ENCODE results near the gene FKBP1C.
"Not testable (repeated sequence)": the region's sequence is repeated elsewhere in the genome, so short reads cannot be mapped to it uniquely, and the experiment has no call there.

Gene FKBP1C

DNA sequence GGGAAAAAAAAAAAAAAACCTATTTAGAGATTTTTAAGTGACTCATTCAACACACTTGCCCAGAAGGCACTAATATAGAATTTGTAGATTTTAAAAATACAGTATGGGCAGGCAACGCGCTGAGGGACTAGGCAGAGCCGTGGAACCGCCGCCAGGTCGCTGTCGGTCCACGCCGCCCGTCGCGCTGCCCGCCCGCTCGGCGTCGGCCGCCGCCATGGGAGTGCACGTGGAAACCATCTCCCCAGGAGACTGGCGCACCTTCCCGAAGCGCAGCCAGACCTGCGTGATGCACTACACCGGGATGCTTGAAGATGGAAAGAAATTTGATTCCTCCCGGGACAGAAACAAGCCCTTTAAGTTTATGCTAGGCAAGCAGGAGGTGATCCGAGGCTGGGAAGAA is at the start of gene FKBP1C:
Gene FKBP1C, plus strand, starts transcription at position 127 of the 400 bp plus-strand sequence.
- not testable (repeated sequence) for DNase-seq (ENCODE audit: low spot score)

DNA sequence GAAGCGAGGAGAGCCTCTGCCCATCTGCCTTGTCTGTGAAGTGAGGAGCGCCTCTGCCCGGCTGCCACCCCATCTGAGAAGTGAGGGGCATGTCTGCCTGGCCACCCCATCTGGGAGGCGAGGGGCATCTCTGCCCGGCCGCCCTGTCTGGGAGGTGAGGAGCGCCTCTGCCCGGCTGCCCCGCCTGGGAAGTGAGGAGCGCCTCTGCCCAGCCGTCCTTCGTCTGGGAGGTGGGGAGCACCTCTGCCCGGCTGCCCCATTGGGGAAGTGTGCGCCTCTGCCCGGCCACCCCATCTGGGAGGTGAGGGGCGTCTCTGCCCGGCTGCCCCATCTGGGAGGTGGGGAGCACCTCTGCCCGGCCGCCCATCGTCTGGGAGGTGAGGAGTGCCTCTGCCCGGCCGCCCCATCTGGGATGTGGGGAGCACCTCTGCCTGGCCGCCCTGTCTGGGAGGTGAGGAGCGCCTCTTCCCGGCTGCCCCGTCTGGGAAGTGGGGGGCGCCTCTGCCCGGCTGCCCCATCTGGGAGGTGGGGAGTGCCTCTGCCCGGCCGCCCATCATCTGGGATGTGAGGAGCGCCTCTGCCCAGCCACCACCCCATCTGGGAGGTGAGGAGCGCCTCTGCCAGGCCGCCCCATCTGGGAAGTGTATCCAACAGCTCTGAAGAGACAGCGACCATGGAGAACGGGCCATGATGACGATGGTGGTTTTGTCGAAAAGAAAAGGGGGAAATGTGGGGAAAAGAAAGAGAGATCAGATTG is 47.0 kb upstream of the FKBP1C start:
- not testable (repeated sequence) for DNase-seq (ENCODE audit: low spot score)

DNA sequence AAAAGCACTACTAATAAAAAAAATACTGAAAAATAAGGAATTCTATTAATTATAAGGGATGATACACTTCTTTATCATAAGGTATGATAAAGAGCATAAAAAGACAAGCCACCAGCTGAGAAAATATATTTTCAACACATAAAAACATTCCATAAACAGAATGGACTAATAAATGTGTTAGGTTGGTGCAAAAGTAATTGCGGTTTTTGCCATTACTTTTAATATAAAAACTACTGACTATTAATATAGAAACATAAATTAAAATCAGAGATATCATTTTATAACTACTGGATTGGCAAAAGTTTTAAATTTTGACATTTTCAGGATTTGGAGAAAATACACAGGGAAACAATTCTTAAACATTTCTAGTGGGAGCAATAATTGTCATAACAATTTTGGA is 37.1 kb upstream of the FKBP1C start:
- no peak for DNase-seq (ENCODE audit: low spot score)

DNA sequence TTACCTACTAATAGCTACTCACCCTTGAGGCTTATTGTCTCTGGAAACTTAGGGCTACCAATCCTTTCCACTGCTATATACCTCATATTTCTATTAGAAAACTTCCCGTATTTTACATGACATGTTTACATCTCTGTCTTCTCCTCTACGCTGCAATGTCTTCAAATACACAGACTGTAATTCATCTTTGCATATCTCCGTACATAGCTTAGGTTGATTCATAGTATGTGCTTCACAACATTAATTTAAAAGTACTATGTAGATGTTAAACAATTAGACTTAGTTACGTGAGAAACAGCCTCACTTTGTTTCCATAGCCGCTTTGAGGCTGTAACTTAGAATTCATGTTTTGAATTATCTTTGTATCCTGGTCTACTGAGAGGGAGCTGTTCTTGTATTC is 35.1 kb upstream of the FKBP1C start:
- DNase-seq (ENCODE audit: low spot score), result no peak

DNA sequence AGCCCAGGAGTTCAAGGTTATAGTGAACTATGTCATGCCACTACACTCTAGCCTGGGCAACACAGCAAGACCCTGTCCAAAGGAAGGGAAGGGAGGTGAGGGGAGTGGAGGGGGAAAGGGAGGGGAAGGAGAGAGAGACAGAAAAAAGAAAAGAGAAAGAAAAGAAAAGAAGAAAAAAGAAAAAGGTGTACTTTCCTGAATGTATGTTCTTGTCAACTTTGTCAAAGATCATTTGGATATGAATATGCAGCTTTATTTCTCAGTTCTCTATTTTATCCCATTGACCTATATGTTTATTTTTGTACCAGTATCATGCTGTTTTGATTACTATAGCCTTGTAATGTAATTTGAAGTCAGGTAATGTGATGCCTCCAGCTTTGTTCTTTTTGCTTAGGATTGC is 30.9 kb upstream of the FKBP1C start:
- DNase-seq (ENCODE audit: low spot score), result no peak

DNA sequence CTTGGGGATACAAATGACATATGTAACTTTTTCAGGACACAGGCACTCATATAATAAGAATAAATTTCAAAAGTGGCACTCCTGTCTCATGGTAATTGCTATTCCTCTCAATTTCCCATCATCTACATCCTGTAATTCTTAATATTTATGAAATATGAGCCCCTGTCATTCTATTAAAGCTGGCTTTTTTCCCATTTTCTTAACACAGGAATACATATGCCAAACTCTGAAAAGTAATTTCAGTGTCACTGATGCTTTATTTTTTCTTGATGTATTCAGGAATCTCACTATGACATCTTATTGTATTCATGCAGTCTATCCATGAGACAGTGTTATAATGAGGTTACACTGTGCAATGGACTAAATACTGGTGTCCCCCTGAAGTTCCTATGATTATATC is 24.3 kb upstream of the FKBP1C start:
- DNase-seq (ENCODE audit: low spot score), result no peak

DNA sequence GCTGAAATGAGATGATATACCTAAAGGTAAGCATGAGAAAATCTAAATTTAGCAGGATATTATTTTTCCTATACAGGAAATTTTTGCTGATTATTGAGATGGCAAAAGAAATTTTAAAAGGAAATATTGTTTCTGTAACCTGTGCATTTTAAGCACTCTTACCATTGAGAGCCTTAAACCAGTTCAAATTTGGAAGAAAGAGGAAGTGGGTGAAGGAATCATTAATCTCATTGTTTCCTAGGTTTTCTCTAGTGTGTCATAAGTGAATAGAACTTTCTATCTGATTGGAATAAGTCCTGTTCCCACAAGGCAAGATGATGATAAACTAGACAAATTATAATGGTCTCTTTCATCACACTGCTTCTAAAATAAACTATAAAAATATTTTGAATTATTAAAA is 22.4 kb upstream of the FKBP1C start:
- DNase-seq (ENCODE audit: low spot score), result no peak

DNA sequence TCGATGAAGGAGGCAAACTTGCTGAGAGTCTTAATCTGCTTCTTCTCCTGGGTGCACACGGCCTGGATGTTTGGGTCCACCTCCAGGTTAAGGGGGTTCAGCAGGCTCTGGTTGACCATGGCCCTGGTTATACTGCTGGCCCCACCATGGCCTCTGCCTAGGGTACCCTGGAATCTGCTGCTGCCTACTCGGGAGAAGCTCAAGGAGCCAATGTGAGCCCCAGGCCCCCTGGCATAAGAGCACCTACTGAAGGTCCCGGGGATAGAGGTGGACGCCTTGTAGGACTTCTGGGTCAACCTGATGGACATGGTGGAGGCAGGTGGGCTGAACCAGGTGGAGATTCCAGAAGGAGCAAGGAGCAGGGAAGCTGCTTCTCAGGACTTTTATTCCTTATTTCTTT is 17.9 kb upstream of the FKBP1C start:
- no peak for DNase-seq (ENCODE audit: low spot score)

DNA sequence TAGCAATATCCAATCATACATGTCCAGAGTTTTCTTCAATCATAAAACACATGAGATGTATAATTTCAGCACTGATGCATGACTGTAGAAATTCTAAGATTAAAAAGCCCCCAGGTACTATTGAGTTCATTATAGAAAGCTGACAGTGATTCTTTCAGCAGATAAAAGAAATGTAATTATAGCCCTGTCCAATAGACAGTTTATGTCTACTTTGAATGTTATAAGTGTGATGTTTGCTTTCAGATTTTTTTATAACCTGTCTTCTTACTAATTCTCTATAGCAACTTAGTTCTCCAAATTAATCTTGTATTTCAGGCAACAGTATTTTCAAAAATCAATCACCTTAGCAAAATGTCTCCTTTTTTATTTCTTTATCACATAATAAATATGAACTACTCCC is 13.5 kb upstream of the FKBP1C start:
- DNase-seq (ENCODE audit: low spot score), result no peak

DNA sequence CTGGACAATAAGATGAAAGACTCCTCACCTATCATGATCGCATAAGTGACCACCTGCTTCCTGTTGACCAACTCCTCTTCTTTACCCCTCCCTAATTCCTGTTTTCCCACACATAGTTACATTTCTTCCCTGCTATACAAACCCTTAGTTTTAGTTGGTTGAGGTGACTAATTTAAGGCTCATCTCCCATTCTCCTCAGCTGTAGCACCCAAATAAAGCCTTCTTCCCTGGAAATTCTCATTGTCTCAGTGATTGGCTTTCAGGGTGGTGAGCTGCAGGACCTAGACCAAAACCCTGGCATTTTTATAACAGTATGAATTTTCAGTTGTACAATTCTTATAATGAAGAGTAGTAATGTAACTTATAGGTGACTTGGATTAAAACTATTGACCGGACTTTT is 2.1 kb downstream of the FKBP1C start:
- DNase-seq (ENCODE audit: low spot score), result no peak

DNA sequence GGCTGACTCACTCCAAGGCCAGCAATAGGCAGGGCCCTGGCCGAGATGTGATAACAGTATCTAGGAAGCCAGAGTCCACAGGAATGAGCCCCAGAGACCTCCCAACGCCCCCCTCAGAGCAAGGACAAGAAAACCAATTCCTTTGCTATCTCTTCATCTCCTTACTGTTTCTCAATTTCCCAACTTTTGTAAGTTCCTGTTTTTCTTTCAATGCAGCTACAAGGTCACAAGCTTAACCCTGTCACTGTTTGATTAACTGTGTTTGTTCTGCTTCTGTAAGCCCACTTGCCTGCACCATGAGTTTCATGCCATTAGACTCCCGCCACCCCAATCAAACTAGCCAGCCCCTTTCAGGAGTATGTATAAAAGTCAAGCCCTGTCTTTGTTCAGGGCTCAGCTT is 3.5 kb downstream of the FKBP1C start:
- DNase-seq (ENCODE audit: low spot score), result no peak

DNA sequence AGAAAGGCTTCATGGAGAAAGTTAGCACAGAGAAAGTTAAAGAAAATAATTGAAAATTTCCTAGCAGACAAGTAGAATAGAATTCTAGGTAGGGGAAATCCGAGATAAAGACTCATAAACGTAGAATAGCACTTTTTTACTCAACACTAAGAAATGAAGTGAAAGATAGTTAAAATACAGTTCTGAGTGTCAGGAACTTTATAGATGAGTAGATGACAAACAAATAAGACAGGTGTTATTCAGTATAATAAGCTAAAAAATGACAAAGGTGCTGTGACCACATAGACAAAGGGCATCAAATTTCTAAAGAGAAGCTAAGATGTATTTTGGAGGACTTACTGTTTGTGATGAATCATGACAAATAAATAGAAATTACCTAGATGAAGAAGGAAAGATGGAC is 12.9 kb downstream of the FKBP1C start:
- DNase-seq (ENCODE audit: low spot score), result no peak

DNA sequence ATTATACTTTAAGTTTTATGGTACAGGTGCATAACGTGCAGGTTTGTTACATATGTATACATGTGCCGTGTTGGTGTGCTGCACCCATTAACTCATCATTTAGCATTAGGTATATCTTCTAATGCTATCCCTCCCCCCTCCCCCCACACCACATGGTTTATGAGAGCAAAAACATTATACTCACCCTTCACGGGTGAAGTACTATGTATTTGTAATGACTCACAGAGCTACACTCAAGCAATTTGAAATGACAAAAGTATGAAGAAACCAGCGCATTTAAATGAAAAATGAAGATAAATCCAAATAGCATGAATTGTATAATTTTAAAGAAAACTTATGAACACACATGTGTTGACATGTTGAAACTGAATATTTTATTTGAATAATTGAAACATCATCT is 14.7 kb downstream of the FKBP1C start:
- not testable (repeated sequence) for DNase-seq (ENCODE audit: low spot score)

DNA sequence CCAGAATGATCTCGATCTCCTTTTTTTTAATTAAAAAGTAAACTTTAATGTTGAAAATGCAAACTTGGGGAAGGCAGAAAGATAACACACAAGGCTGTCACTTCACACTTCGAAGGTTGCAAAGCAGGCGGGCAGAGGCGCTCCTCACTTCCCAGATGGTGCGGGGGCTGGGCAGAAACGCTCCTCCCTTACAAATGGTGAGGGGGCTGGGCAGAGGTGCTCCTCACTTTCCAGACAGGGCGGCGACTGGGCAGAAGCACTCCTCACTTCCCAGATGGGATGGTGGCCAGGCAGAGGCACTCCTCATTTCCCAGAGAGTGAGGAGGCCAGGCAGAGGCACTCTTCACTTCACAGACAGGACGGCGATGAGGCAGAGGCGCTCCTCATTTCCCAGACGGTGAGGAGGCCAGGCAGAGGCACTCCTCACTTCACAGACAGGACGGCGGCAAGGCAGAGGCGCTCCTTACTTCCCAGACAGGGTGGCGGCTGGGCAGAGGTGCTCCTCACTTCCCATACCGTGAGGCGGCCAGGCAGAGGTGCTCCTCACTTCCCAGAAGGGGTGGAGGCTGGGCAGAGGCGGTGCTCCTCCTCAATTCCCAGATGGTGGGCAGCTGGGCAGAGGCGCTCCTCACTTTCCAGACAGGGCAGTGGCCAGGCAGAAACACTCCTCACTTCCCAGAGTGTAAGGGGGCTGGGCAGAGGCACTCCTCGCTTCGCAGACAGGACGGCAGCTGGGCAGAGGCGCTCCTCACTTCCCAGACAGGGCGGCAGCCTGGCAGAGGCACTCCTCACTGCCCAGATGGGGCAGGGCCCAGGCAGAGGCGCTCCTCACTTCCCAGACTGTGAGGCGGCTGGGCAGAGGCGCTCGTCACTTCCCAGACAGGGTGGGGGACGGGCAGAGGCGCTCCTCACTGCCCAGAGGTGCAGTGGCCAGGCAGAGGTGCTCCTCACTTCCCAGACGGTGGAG is 16.9 kb downstream of the FKBP1C start:
- not testable (repeated sequence) for DNase-seq (ENCODE audit: low spot score)

DNA sequence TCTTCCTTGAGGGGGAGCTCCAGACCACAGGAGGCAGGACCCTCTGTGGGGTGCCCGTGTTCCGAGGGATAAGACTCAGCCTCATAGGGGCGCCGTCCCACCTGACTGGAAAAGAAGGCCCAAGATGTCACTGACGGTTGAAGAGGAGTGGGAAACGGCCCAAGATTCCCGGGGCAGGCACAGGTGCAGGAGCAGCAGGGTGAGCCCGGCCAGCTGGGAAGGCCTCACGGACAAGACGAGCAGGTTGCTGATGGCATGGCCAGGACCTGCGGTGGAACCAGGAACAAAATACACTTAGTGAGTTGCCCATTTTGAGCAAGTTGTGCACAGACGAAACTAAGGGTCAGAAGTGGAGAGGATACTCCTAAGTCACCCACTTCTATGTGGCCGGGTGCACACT is 18.8 kb downstream of the FKBP1C start:
- not testable (repeated sequence) for DNase-seq (ENCODE audit: low spot score)

DNA sequence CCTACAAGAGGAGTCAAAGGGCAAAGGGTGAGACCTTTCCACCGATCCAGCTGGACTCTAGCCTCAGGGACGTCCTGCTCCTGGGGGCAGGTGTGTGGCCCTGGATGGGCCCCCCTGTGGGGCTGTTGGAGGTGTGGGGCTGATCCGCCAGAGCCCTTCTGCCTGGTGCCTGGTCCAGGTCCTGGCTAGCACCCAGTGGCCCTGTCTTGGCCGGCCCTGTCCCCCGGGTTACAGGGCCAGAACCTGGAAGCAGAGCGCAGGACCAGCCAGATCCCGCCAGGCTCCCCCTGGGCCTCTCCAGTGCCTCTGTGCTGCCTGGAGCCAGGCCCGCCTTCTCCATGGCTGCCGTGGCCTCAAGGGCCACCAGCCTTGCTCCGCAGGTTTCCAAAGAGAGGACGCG is 19.2 kb downstream of the FKBP1C start:
- DNase-seq (ENCODE audit: low spot score), result not testable (repeated sequence)

DNA sequence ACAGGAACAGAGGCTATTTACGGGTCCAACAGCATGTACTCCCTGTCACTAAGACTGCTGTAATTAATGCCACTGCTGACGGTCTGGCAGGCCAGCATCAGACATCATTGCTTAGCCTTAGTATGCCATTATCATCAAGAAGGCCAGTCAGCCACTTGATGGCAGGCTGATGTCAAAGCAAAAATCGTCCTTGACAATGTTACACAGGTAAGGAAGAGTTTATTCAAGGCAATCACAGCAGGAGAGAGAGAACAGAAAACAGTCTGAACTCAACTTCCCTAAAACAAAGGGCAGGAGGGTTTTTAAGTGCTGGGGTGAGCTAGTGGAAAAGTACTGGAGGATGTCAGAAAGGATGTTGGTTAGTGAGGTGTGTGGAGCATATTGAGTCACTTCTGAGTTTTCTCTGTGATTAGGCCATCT is 25.1 kb downstream of the FKBP1C start:
- DNase-seq (ENCODE audit: low spot score), result no peak

DNA sequence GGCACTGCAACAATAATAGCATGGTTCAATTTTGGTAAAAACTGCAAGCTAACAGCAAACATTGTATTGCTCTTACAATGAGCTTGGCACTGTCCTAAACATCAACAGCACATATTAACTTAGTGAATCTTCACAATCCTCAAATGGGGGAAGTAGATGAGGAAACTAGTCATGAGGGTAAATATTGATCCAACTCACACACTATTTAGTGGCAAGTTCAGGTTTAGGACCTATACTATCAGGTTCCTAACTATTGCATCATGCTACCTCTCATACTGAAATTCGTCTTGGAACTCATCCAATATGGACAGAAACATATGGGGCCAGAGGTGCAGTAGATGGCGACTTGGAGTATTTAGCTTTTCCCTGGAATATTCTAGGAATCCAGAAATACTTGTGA is 34.2 kb downstream of the FKBP1C start:
- no peak for DNase-seq (ENCODE audit: low spot score)

DNA sequence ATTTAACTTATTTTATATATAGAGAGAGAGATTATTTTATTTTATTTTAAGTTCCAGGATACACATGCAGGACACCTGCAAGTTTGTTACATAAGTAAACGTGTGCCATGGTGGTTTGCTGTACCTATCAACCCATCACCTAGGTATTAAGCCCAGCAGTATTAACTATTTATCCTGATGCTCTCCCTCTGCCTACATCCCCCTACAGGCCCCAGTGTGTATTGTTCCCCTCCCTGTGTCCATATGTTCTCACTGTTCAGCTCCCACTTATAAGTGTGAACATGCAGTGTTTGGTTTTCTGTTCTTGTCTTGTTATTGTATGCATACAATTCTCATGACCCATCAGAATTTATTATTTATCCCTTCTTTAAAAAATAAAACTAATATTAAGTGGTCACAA is 34.6 kb downstream of the FKBP1C start:
- no peak for DNase-seq (ENCODE audit: low spot score)

DNA sequence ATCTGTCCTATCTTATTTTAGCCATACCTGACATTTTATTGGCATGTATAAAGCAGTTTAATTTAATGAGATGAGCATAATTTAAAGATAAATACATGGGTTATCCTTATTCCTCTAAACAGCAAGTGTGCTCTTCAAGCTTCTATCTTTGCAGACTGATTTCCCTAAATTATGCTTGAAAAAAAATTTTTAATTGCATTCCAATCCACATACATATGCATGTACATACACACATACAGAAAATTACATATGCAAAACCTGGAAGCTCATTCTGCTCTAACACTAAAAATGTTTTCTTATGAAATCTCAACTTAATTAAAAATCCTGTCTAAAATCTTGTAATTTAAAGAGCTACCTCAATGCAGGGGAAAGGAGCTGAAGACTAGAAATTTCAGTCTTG is 35.3 kb downstream of the FKBP1C start:
- DNase-seq (ENCODE audit: low spot score), result no peak

DNA sequence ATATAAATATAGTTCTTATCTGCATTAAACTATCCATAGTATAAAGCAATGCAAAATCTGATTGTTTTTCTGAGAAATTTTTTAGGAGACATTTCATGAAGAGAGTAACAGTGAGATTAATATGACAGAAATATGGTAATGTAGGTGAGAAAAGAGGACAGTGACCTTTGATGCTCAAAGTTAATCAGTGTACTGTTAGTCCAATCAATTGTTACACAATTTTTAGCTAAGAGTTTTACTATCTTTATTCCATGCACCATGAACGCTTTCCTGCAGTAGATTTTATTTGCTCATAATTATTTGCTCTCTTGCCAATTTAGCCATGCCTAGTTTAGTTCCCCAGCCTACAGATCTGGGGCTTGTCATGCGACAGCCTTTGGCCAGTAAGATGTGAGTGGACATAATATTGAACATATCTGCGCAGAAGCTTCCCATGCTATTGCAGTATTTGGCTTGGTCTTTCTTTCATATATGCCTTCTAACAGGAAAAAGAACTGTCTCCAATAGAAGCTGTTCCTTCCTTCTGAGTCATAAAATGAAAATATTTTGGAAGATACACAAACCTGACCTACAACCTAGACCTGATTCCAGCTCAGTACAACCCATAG is 38.7 kb downstream of the FKBP1C start:
- no peak for DNase-seq (ENCODE audit: low spot score)

DNA sequence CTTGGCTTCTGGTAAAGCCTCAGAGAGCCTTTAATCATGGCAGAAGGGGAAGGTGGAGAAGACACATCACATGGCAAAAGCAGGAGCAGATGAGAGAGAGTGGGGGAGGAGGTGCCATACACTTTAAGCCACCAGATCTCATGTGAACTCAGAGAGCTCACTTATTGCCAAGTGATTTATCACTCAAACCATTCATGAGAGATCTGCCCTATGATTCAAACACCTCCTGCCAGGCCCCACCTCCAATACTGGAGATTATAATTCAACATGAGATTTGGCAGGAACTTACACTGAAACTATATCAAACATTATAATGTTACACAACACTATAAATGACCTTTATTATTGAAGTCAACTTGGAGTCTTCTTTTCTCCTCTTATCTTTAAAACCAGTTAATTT is 47.9 kb downstream of the FKBP1C start:
- no peak for DNase-seq (ENCODE audit: low spot score)

DNA sequence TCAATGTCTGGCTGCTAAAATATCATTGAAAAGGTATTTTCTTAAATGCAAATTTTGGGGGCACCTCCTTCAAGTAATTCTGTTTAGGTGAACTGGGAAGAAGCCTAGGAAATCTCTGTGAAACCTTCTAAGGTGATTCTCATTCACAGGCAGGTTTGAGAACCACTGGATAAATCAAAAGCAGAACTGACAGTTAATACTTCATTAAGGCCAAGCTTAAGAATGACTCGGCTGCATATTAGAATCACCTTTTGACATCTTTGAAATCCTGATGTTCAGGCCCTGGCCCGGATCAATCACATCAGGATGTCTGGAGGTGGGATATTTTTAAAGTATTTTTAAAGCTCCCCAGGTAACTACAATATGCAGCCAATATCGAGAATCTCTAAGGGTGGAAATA is 50.6 kb downstream of the FKBP1C start:
- DNase-seq (ENCODE audit: low spot score), result no peak
